Measurements from ENCODE around the gene TRIM28. TPM values are rescaled to one million over a fixed set of nuclear protein-coding genes. Genes with fewer than 3 reads are reported as not detected.

The TRIM28 gene
- total and polyA plus RNA-seq, 9 of the 15 experiments (the other 6 are each of a cell fraction or from before 2014, with no cell fraction given): 12.1 to 797 (median 490) TPM

- no peak for TF ChIP-seq THAP12 (CRISPR knock-in tag; IDR thresholded peaks at IDR 0.05)
- TF ChIP-seq ZNF212 (CRISPR knock-in tag; IDR thresholded peaks at IDR 0.05): no peak
- no peak for TF ChIP-seq CC2D1A (IDR thresholded peaks at IDR 0.05)
- TF ChIP-seq ZBTB33 (CRISPR knock-in tag; IDR thresholded peaks at IDR 0.05): no peak
- no peak; the same call in 1 of the 2 replicates for TF ChIP-seq MAFK (IDR thresholded peaks at IDR 0.05; ENCODE audit: low read length)
- TF ChIP-seq MED1 (CRISPR knock-in tag; IDR thresholded peaks at IDR 0.05; ENCODE audit: borderline replicate concordance): no peak
- TF ChIP-seq ZNF592 (IDR thresholded peaks at IDR 0.05): peak; percentile 74
- peak; percentile 41 for TF ChIP-seq DACH1 (IDR thresholded peaks at IDR 0.05; ENCODE audit: partially characterized antibody)
- no peak for TF ChIP-seq ZNF134 (CRISPR knock-in tag; conservative IDR thresholded peaks at IDR 0.05)
- 0 out of 2 replicates have a peak, but pooled peaks have one; percentile 45 for TF ChIP-seq GATAD2A (IDR thresholded peaks at IDR 0.05)
- TF ChIP-seq ZKSCAN8 (CRISPR knock-in tag; IDR thresholded peaks at IDR 0.05): 0 out of 2 replicates have a peak, but pooled peaks have one; percentile 34
- peak in 1 of 2 experiments; percentile 42; a peak in 1 of 4 replicates for TF ChIP-seq HDAC1 (IDR thresholded peaks at IDR 0.05)
- TF ChIP-seq ZNF280A (IDR thresholded peaks at IDR 0.05; ENCODE audit: low read depth, partially characterized antibody): no peak
- TF ChIP-seq ZNF324 (CRISPR knock-in tag; IDR thresholded peaks at IDR 0.05): no peak; the same call in 1 of the 2 replicates
- TF ChIP-seq ZNF395 (CRISPR knock-in tag; IDR thresholded peaks at IDR 0.05): peak; percentile 74; the same call in 1 of the 2 replicates
Measured at GRCh38 chr19:58584498-58585441, 40.9 kb downstream of the TRIM28 start (continued).

Measured in K562 (cell line).